Hepatocyte (in vitro differentiated cells): Measurements from ENCODE around the gene EFCAB9.

Source experiments
- EZH2 ChIP-seq: fragments of 200-600 bp; sonication (generic); IDR thresholded peaks from 2 replicates; pipeline ENCODE4 v1.6.1; 2016; ENCODE audit warnings: antibody characterized with exemption, mild to moderate bottlenecking, borderline replicate concordance
- EZH2phosphoT487 ChIP-seq: fragments of 200-600 bp; sonication (generic); IDR thresholded peaks from one replicate; pipeline ENCODE4 v1.6.1; 2018; ENCODE audit warnings: antibody characterized with exemption, mild to moderate bottlenecking, low read depth, moderate library complexity; ENCODE audit not compliant: unreplicated experiment, severe bottlenecking
- TF ChIP-seq, protein P1 (sequence below): fragments of 200-600 bp; sonication (generic); IDR thresholded peaks from 2 replicates; pipeline ENCODE4 v1.5.1; 2016; ENCODE audit warnings: antibody characterized with exemption, mild to moderate bottlenecking; ENCODE audit not compliant: poor library complexity

DNA sequence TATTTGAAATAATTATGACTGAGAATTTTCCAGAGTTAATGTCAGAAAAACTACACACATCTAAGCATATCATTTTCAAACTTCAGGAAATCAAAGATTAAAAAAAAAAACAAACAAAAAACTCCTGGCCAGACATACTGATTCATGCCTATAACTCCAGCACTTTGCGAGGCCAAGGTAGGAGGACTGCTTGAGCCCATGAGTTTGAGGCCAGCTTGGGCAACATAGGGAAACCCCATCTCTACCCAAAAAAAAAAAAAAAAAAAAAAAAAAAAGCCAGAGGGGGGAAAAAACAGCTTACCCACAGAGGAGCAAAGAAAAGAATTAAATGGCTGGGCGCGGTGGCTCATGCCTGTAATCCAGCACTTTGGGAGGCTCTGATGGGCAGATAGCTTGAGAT lies 22.4 kb downstream of the EFCAB9 start:
- TF ChIP-seq, protein P1, sequence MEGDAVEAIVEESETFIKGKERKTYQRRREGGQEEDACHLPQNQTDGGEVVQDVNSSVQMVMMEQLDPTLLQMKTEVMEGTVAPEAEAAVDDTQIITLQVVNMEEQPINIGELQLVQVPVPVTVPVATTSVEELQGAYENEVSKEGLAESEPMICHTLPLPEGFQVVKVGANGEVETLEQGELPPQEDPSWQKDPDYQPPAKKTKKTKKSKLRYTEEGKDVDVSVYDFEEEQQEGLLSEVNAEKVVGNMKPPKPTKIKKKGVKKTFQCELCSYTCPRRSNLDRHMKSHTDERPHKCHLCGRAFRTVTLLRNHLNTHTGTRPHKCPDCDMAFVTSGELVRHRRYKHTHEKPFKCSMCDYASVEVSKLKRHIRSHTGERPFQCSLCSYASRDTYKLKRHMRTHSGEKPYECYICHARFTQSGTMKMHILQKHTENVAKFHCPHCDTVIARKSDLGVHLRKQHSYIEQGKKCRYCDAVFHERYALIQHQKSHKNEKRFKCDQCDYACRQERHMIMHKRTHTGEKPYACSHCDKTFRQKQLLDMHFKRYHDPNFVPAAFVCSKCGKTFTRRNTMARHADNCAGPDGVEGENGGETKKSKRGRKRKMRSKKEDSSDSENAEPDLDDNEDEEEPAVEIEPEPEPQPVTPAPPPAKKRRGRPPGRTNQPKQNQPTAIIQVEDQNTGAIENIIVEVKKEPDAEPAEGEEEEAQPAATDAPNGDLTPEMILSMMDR, result no peak
- no peak for TF ChIP-seq EZH2
- TF ChIP-seq EZH2phosphoT487, result no peak
